Measurements from ENCODE around the gene UACA. TPM values are rescaled to one million over a fixed set of nuclear protein-coding genes. Genes with fewer than 3 reads are reported as not detected.

The UACA gene
- total and polyA plus RNA-seq, 7 donors, result 19.1 to 51.0 (median 26.4) TPM

GRCh38 chr15:70786996-70787395 is 23.6 kb upstream of the UACA start:
- Histone ChIP-seq H3K9me3 (no peaks in the 10 kb centered on the region), H3K27ac (no peak overlapping the region), H3K4me3 (no peak overlapping the region), H3K4me1 (no peaks in the 10 kb centered on the region), H3K36me3 (no peaks in the 10 kb centered on the region), H3K27me3 (no peaks in the 10 kb centered on the region)
- intact Hi-C loops (cut with DNase I), result no loop called here
- no peak for DNase-seq
- no peak for TF ChIP-seq POLR2A (IDR thresholded peaks at IDR 0.05)
- no peak for TF ChIP-seq EP300 (IDR thresholded peaks at IDR 0.05)
- TF ChIP-seq, protein P1, sequence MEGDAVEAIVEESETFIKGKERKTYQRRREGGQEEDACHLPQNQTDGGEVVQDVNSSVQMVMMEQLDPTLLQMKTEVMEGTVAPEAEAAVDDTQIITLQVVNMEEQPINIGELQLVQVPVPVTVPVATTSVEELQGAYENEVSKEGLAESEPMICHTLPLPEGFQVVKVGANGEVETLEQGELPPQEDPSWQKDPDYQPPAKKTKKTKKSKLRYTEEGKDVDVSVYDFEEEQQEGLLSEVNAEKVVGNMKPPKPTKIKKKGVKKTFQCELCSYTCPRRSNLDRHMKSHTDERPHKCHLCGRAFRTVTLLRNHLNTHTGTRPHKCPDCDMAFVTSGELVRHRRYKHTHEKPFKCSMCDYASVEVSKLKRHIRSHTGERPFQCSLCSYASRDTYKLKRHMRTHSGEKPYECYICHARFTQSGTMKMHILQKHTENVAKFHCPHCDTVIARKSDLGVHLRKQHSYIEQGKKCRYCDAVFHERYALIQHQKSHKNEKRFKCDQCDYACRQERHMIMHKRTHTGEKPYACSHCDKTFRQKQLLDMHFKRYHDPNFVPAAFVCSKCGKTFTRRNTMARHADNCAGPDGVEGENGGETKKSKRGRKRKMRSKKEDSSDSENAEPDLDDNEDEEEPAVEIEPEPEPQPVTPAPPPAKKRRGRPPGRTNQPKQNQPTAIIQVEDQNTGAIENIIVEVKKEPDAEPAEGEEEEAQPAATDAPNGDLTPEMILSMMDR (IDR thresholded peaks at IDR 0.05), result no peak
- TF ChIP-seq POLR2AphosphoS5 (IDR thresholded peaks at IDR 0.05), result no peak
- 93 to 96% methylated on average over 4 of the region's 4 CpGs for WGBS, 2 donors

DNA sequence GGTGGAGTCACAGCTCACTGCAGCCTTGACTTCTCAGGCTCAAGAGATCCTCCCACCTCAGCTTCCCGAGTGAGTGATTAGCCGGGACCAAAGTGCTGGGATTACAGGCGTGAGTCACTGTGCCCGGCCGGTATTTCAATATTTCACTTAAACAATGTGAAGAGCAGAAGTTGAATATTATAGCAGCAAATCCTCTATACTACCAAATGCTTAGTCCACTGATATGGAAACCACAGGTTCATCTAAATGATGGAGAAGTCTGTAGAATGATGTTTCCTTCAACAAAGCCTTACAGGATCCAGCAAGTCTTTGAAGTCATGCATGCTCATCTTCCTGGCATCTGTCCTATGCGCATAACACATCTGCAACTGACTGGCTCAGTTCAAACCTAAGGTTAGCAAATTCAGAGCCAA is 20.3 kb upstream of the UACA start:
- WGBS, 2 donors, result 29 to 67% methylated on average over 6 of the region's 6 CpGs
- DNase-seq, result no peak
- Histone ChIP-seq H3K36me3 (no peaks in the 10 kb centered on the region), H3K9me3 (no peaks in the 10 kb centered on the region), H3K27ac (no peak overlapping the region), H3K4me3 (no peak overlapping the region), H3K27me3 (no peaks in the 10 kb centered on the region), H3K4me1 (no peaks in the 10 kb centered on the region)
- TF ChIP-seq EP300 (IDR thresholded peaks at IDR 0.05), result no peak
- TF ChIP-seq, protein P1 (IDR thresholded peaks at IDR 0.05), result no peak
- TF ChIP-seq POLR2AphosphoS5 (IDR thresholded peaks at IDR 0.05), result no peak
- no peak for TF ChIP-seq POLR2A (IDR thresholded peaks at IDR 0.05)
- intact Hi-C loops (cut with DNase I), result no loop called here

- H3K4me3 ChIP-seq, result no peak overlapping the region
- no peaks in the 10 kb centered on the region for H3K4me1 ChIP-seq
- H3K27ac ChIP-seq, result no peak overlapping the region
- TF ChIP-seq, protein P1 (IDR thresholded peaks at IDR 0.05), result no peak
- TF ChIP-seq POLR2A (IDR thresholded peaks at IDR 0.05) (no peak), POLR2AphosphoS5 (IDR thresholded peaks at IDR 0.05) (no peak), EP300 (IDR thresholded peaks at IDR 0.05) (no peak)
- DNase-seq, result no peak
- intact Hi-C loops (cut with DNase I), result no loop called here
- no peaks in the 10 kb centered on the region for H3K27me3 ChIP-seq
- H3K36me3 ChIP-seq, result no peaks in the 10 kb centered on the region
- WGBS, 2 donors, result 73 to 92% methylated on average over 3 of the region's 3 CpGs
- no peaks in the 10 kb centered on the region for H3K9me3 ChIP-seq
Measured at GRCh38 chr15:70783041-70783440, 19.7 kb upstream of the UACA start.

DNA sequence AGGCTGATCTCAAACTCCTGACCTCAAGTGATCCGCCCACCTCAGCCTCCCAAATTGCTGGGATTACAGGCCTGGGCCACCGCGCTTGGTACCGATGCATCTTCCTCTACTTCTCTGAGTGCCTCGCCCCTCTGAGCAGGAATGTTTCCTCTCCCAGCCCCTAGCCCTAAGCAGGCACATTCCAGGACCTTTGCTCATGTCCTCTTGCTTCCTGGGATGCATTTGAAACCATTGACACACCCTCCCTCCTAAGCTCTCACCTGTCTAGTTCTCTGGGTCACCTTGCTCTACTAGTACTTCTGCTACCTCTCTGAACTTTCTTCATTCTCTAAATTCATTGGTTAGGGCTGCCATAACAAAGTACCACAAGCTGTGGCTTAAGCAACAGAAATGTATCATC is 17.9 kb upstream of the UACA start:
- intact Hi-C loops (cut with DNase I), result no loop called here
- H3K4me3 ChIP-seq, result no peak overlapping the region
- no peak for DNase-seq
- TF ChIP-seq, protein P1 (IDR thresholded peaks at IDR 0.05), result no peak
- TF ChIP-seq POLR2A (IDR thresholded peaks at IDR 0.05) (no peak), EP300 (IDR thresholded peaks at IDR 0.05) (no peak), POLR2AphosphoS5 (IDR thresholded peaks at IDR 0.05) (no peak)
- H3K4me1 ChIP-seq, result no peaks in the 10 kb centered on the region
- H3K36me3 ChIP-seq, result no peaks in the 10 kb centered on the region
- no peak overlapping the region for H3K27ac ChIP-seq
- WGBS, 2 donors, result 93 to 97% methylated on average over 5 of the region's 5 CpGs
- no peaks in the 10 kb centered on the region for H3K9me3 ChIP-seq
- H3K27me3 ChIP-seq, result no peaks in the 10 kb centered on the region
